Stimulated activated CD8-positive, alpha-beta memory T cell treated with anti-CD3 and anti-CD28 coated beads, Interleukin-15, amount 100 ng/mL, for 48 hours (primary cell): Measurements from ENCODE around the gene EHD4.
A peak's percentile ranks its signal among the peaks of the same experiment; 100 is the strongest.

Experiments used
- DNase-seq, 2 donors: peaks; one replicate each; pipeline ENCODE4 v3.0.0-alpha.2; 2020; ENCODE audit warnings: low read depth in 2 of 2

EHD4 gene

DNA sequence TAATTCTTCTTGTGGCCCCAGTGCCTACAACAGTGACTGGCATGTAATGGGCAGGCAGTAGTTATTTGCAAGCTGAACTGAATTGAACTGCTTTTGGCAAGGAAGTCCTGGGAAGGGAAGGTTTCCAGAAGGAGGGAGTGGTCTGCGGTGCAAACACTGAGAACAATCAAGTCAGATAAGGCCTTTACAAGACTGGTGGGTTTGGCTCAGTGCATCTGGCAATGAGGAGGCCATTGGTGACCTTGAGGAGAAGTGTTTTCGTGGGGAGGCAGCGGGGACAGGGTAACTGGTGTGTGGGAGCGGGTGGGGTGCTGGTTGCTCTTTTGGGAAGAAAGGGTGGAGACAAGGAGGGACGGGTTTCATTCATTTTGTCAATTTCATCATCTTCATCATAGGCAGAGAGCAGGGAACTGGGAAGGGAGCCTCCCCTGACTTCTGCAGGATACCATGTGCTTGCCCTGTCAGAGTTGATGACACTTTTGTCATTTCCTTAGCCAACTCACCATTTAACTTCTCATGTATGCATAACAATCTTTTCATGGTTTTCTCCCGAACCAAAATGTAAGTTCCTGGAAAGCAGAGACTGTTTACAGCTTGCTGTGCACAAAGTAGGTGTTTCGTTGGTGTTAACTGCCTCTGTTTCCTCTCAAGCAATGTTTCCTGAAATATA lies 8.4 kb upstream of the EHD4 start:
- no peak for DNase-seq

DNA sequence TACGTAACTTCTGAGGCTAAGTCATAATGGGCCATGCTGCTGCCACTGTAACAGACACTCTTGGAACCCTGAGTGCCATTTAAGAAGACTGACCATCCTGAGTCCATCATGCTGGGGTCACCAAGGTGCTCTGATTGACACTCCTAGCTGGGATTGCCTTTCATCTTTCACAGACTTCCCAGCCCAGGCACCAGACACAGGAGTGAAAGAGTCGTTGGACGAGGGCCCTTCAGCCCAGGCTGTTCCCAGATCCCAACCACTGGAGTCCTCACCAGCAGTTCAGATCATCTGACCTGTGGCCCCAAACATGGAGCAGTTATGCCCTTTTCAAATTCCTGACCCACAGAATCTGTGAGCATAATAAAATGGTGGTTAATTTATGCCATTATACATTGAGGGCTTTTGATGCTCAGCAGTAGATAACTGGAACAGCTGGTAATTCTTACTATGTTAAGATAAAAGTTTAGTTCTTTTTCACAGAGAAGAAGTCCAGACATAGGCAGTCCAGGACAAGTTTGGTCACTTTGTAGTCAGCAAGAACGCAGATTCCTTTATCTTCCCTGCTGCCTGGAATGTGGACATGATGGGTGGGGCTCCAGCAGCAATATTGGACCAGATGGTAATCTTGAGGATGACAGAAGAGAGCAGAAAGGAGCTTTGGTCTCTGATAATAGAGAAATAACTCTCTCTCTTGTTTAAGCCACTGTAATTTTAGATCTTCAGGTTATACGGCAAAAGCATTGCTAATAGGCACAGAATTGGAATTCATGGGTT lies 7.3 kb upstream of the EHD4 start:
- DNase-seq, result no peak

DNA sequence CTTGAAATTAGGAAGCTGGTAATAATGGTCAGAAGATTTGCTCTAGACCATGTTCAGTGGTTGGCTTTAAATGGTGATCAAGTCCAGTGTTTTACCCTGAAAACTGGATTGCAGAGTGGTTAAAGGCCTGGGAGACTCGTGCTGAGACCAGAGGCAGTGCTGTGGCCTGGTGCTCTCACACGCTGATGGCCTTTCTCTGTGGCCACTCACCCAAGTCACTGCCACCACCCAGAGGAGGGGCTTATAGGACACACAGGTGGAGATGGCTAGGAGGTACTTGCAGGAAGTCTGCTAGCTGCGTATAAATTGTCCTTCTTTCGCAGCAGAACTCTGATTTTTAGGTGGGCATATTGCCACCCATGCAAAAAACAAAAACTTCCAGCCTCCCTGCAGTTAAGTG lies 6.2 kb upstream of the EHD4 start:
- no peak for DNase-seq

DNA sequence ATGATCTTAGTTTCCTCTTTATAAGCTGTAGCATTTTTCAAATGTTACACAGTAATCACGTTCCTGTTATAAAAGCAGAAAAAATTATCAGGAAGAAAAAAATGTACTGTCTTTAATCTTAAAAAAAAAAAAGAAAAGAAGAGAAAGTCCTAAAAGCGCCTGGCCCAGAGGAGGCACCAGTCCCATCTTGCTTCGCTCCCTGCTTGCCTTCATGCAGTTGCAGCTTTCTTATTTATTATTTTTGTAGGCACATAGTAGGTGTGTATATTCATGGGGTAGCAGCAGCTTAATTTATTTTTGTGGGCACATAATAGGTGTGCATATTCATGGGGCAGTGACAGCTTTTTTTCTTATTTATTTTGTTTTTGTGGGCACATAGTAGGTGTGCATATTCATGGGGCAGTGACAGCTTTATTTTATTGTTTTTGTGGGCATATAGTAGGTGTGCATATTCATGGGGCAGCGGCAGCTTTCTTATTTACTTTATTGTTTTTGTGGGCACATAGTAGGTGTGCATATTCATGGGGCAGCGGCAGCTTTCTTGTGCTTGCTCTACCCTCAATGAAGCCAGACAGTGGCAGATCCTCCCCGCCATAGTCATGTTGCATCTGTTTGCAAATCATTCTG lies 5.5 kb upstream of the EHD4 start:
- DNase-seq, result no peak

DNA sequence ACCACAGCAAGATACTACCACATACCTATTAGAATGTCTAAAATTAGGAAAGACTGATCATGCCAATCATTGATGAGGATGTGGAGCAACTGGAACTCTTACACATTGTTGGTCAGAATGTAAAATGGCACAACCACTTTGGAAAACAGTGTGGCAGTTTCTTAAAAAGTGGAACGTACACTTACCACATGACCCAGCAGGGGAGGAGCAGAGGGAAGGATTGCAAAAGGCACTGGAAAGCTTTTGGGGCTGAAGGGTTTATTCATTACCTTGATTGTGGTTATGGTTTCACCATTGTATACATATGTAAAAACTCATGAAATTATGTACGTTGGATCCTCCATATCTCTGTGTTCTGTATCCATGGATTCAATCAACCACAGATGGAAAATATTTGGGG lies 3.3 kb upstream of the EHD4 start:
- no peak for DNase-seq

DNA sequence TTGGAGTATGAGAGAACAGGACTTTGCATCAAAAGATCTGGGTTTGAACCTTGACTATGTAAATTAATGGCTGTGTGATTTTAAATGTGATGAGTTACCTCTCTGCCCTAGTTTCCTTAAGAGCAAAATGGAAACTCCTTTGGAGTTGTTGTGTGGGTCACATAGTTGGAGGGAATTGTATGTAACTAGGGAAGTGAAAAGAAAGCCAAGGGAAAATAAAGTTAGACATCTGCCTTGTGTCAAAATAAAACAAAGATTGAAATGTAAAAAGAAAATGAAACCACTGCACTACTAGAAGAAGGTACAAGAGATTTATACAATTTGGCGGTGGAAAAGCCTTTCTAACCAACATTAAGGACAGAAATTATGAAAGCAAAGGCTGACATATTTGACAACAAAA lies 1.7 kb upstream of the EHD4 start:
- DNase-seq, result no peak

DNA sequence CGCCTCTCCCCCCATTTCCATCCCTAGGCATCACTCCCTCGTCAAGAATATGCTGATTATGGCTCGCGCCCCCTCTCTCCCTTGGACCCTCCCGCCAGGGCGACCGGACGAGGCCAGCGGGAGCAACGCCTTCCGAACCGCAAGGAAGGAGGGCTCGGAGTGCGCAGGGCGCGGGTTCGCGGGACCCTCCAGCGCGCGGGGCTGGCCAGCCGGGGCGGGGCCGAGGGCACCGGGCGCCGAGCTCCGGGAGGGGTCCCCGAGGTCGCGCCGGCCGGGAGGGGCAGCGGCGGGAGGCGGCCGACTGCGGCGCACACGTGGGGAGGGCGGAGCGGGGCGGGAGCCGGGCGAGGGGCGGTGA lies 483 bp downstream of the EHD4 start:
- no peak for DNase-seq

DNA sequence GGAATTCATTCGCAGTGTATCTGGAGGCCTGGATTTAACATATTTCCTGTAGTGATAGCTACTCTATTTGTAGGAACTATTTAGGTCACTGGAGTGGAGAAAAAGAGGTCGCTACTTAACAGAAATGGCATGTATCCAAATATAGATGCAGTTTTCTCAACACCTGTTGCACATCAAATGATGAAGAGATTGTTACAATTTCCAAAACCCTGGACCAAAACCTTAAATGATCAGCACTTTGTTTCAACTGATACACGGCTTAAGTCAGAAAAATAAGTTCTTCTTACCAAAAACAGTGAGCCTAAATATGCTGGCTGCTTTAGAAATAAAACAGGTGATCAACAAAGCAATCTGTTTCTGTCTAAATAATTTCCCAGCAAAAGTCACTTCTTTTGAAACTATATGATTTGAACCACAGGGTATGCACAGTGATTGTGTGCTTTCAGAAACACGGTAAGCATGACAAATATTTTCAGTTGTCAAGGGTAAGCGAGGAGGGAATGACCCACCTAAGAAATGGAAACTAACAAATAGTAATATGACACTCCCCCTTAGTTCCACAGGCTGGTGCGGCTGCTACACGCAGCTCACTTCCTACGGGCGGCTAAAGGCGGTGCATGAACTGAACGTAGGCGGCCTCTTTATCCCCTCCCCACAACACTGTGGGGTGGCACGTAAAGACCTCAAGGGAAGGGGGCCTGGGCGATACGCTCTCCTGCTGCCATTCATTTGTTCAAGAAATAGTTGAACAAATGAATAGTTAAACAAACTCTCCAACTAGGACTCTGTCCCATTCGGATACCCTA lies 1.1 kb downstream of the EHD4 start:
- DNase-seq, result peak; percentile 68 to 72

DNA sequence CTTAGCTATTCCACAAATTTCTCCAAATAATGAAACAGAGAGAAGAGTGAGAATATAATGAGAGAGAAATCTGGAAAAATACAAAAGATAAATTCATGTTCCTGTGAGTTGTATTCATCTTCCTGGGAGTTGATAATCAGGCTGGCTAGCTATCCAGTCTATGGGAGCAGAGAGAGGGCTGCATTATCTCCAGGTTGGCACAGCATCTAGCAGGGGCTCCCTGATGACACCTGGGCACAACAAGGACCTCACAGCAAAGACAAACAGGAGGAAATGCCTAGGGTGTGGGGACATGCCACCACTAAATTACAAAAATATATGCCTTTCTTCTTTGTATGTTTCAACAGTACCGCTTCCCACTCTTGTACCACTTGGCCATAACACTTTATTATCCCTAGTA lies 1.9 kb downstream of the EHD4 start:
- no peak for DNase-seq

DNA sequence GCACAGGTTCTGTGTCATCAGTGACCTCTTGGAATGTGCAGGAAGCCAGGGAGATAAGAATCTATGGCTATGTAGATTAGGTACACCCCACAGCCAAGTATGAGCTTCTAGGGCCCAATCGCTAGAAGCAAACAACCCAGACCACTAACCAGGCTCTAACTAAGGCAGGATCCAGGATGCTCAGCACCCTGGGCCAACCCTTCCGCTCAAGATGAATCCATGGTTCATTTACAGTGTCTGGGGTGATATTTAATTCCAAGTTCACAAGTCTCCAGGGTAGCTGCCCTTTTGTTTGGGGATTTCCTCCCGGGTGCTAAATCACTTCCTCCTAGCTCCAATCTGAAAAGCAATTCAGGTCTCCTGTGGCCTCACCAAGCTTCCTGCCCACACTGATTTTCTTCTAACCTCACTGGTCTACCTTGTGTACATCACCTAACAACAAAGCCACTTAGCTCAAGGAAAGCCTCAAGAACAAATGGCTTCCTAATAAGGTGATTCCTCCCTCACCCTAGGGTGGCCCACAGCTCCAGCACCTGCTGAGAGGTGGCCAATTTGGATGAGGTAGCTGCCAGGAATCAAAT lies 2.4 kb downstream of the EHD4 start:
- DNase-seq, result peak in 1 of 2 donors; percentile 9

DNA sequence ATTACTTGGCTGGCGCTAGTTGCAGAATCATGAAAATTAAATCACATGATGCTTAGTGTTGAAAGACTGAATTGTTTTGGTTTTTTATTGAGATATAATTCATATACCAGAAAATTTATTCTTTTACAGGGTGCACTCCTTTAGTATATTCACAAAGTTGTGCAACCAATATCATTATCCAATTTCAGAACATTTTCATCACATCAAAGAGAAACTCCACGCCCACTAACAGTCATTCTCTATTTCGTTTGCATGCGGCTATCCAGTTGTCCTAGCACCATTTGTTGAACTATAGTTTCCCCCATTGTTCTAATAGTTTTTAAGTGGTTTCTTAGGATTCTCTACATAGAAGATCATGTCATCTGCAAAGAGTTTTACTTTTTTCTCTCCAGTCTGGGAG lies 3.7 kb downstream of the EHD4 start:
- DNase-seq, result no peak

DNA sequence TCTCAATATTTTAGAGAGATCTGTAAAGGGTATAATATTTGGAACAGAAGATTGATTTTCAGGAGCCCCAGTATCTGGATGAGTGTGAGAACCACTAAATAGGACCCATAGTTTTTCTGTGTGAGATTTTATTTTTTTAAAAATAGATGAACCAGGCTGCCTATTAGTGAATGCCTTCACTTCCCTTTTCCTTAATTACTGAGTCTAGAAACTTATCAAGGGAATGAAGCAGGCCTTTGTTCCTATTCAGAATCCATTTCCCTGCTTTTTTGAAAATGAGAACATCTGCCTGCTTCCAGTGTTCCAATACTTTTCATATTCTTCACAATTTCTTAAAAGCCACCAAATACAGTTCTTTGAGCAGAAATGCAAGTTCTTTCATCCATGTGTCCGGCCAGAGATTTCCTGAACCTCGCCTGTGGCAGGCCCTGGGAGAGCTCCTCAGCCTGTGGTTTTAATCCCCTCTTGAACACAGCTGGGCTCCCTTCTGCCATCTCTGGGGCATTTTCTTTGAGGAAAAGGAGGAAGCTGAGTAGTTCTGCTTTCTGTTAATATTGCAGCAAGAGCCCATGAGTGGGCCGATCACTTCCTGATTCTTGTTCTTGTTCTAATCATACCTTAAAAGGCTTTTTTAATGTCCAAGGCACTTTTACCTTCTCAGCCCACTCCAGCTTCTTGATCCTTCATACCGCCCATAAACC lies 4.7 kb downstream of the EHD4 start:
- DNase-seq, result no peak

DNA sequence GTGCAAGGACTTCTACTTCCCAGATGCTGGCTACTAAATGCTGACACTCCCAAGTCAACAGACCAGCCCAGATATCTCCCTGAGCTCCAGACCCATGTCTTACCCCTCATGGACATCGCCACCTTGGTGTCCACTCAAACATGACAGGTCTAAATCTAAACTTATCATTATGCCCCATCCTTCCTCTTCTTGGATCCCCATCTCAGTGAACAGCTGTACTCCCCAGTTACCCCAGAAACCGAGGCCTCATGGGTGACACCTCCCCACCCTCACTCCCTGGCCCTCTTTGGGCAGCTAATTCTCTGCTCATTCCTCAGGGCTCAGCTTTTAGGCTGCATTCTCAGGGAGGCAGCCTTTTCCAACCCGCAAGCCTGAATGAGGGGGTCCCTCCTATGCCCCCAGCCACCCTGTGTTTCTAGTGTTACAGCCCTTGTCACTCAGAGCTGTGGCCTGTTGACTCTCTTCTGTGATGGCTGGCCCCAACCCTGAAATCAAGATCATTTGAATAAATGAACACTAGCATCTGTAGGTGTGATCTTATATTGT lies 5.4 kb downstream of the EHD4 start:
- no peak for DNase-seq

DNA sequence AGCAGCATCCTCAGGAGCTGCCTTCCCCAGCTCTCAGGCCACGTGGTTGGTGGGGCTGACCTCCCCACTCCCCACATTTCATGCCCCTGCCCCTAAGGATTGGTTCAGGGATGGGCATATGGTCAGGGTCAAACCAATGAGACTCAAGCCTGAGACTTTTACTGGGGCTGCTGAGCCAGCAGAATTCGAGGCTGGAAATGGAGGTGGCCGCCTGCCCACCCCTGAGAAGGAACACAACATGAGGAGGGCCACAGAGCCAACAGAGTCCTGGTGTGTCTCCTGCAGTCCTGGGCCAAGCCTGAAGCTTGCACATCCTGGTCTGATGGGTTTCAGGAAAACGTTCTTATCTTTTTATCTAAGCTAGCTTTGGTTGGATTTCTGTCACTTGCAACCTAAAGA lies 5.9 kb downstream of the EHD4 start:
- no peak for DNase-seq

DNA sequence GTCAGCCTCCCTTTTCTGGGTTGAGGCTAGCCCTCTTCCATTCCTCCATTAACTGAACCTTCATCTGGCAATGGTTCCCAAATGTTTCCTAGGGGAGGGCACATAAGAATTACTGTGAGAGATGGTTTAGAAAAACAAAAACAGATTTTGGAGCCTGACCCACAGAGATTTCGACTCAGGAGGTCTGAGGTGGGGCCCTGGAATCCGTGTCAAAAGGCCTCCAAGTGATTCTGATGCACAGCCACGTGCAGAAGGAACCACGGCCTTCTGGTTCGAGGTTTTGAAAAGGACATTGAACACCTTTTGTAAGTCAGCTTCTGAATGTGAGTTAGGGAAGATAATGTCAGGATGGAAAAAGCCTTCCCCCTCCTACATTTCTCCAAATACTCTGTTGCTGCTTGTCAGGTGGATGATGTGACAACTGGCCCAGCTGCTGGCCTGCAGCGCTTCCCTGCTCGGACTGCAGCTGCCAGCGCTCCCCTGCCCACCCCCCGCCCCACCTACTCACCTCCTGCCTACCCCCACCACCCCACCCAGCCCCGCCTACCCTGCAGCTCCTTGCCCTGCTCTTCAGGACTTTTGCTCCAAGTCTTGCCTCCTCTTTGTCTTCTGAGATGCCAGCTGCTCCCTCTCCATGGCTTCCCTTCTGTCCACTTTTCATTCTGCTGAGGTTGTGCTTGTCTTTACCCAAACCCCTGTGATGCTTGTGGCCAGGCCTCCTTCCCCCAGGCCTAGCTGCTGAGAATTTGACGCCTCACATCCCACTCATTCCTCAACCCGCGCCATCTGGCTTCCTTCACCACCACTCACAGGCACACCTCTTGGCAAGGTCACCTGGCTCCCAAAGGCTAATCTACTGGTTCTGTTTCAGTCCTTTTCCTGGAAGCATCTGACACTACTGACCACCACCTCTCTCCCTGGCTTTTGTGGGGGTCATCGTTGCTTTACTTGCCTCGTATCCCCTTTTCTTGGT lies 6.6 kb downstream of the EHD4 start:
- DNase-seq, result no peak

DNA sequence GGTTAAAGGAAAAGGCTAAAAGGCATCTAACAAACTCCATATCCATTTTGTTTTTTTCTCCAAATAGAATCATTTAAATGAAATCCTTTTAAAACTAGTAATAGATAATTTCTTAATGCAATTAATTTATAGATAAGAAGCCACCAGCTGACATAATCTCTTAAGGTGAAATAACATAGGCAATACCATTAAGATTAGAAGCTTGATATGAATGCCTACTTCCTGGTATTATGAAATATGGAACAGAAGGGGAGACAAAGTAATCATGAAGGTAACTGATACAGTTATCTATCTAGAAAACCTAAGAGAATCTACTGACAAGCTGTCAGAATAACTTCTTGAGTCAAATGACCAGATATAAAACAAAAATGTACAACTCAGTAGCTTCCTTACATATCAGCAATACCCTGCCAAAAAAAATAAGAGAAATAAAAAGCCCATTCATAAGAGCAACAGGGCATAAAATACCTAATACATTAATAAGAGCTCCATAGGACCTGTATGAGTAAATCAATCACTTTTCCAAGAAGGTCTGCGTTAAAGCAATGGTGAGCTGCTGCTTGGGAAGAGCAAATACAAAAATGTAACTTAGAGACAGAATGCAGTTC lies 10.7 kb downstream of the EHD4 start:
- no peak for DNase-seq

DNA sequence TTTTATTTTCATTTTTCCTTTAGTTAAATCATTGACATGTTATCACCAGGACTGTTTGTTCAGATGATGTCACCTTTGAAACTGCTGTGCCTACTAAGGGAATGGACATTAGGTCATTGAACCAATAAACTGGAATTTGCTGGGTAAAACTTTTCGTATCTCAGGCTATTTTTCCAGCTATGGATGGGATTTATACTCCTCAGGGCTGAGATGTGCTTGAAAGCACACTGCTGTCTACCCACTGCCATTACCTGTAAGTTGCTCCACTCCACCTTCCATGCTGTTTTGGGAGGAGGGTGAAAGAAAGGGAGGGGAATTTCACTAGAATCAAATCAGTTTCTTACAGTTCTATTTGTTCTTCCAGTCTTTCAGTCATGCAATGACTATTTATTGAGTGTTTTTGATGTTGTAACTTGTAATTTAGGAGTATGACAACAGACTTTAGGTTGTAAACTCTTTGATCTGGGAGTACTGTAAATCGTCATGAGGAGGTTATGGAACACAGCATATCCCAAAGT lies 11.3 kb downstream of the EHD4 start:
- no peak for DNase-seq

DNA sequence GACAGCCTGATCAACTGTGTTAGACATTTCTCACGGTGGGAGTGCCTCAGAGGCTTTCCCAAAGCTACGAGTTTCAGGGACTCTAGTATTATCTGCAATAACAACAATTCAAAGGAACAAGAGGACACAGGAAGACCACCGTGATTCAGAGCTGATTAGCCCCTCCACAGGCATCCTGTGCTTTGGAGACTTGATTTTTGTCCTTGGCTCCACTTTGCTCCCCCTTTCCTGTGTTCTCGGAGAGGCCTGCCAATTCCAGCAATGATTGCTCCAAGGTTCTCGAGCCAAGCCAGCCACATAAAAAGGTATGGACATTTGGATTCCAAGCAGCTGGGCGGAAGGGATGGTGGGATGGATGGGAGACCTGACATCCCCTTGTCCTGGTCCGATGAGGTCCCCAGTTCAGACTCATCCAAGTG lies 14.3 kb downstream of the EHD4 start:
- DNase-seq, result no peak
